ENCODE measurements around the gene SEMA3G.

Gene SEMA3G

GRCh38 chr3:52399593-52399992, 45.3 kb downstream of the SEMA3G start:
- Histone ChIP-seq H3K4me3 (ENCODE audit: low read depth, low read length) (no peak overlapping the region), H3K79me2 (no peaks in the 10 kb centered on the region)

DNA sequence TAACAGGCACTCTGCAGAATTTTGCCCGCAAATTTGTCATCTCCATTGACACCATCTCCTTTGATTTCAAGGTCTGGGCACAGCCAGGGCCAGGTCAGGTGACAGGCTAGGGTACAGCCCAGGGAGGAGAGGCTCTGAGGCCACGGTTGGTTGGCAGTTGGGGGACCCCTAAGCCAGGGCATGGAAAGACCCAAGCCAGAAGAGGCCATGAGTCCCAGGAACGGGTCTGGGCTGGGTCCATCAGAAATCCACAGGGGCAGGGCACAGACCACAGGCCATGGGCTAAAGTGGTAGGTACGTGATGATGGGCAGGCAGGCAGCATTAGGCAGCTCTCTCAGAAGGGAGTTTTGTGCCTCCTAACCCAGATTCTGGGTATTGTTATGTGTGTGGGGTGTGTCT, 45.8 kb downstream of the SEMA3G start:
- Histone ChIP-seq H2AFZ (no peak overlapping the region), H3K4me3 (ENCODE audit: low read depth, low read length) (no peak overlapping the region), H3K9ac (no peak overlapping the region), H3K27ac (no peak overlapping the region), H3K79me2 (no peaks in the 10 kb centered on the region), H3K4me1 (no peaks in the 10 kb centered on the region), H3K9me3 (ENCODE audit: control insufficient read depth, low read length) (no peaks in the 10 kb centered on the region), H3K36me3 (ENCODE audit: control insufficient read depth, insufficient read depth, low read length) (no peaks in the 10 kb centered on the region), H3K27me3 (ENCODE audit: control insufficient read depth, insufficient read depth, low read length) (no peaks in the 10 kb centered on the region), H3K4me2 (ENCODE audit: low read length) (no peak overlapping the region)
- no peak for TF ChIP-seq CTCF (IDR thresholded peaks at IDR 0.05)

More at GRCh38 chr3:52399593-52399992, 45.3 kb downstream of the SEMA3G start:
- H3K4me1 ChIP-seq = no peaks in the 10 kb centered on the region
- no peaks in the 10 kb centered on the region for H3K9me3 ChIP-seq (ENCODE audit: control insufficient read depth, low read length)
- no peak overlapping the region for H3K9ac ChIP-seq
- H3K27ac ChIP-seq = no peak overlapping the region
- TF ChIP-seq CTCF (IDR thresholded peaks at IDR 0.05) = no peak
- no peak overlapping the region for H3K4me2 ChIP-seq (ENCODE audit: low read length)
- no peaks in the 10 kb centered on the region for H3K27me3 ChIP-seq (ENCODE audit: control insufficient read depth, insufficient read depth, low read length)
- no peak overlapping the region for H2AFZ ChIP-seq
- no peaks in the 10 kb centered on the region for H3K36me3 ChIP-seq (ENCODE audit: control insufficient read depth, insufficient read depth, low read length)

GRCh38 chr3:52398670-52399081, 46.2 kb downstream of the SEMA3G start:
- no peaks in the 10 kb centered on the region for H3K4me1 ChIP-seq
- H3K27ac ChIP-seq = no peak overlapping the region
- TF ChIP-seq CTCF (IDR thresholded peaks at IDR 0.05) = no peak

GRCh38 chr3:52397676-52398399, 47.1 kb downstream of the SEMA3G start:
- no peak overlapping the region for H3K9ac ChIP-seq
- H3K4me2 ChIP-seq (ENCODE audit: low read length) = no peak overlapping the region
- no peak overlapping the region for H3K27ac ChIP-seq
- no peak overlapping the region for H2AFZ ChIP-seq
- H3K27me3 ChIP-seq (ENCODE audit: control insufficient read depth, insufficient read depth, low read length) = no peaks in the 10 kb centered on the region
- no peak overlapping the region for H3K4me3 ChIP-seq (ENCODE audit: low read depth, low read length)
- no peaks in the 10 kb centered on the region for H3K36me3 ChIP-seq (ENCODE audit: control insufficient read depth, insufficient read depth, low read length)
- TF ChIP-seq CTCF (IDR thresholded peaks at IDR 0.05) = no peak
- no peaks in the 10 kb centered on the region for H3K4me1 ChIP-seq
- H3K79me2 ChIP-seq = no peaks in the 10 kb centered on the region
- H3K9me3 ChIP-seq (ENCODE audit: control insufficient read depth, low read length) = no peaks in the 10 kb centered on the region

More at GRCh38 chr3:52398670-52399081, 46.2 kb downstream of the SEMA3G start:
- Histone ChIP-seq H3K79me2 (no peaks in the 10 kb centered on the region), H3K9me3 (ENCODE audit: control insufficient read depth, low read length) (no peaks in the 10 kb centered on the region), H2AFZ (no peak overlapping the region), H3K4me3 (ENCODE audit: low read depth, low read length) (no peak overlapping the region), H3K27me3 (ENCODE audit: control insufficient read depth, insufficient read depth, low read length) (no peaks in the 10 kb centered on the region), H3K36me3 (ENCODE audit: control insufficient read depth, insufficient read depth, low read length) (no peaks in the 10 kb centered on the region), H3K4me2 (ENCODE audit: low read length) (no peak overlapping the region), H3K9ac (no peak overlapping the region)
